ENCODE data around the gene NTHL1. TPM values are rescaled to one million over a fixed set of nuclear protein-coding genes. Genes with fewer than 3 reads are reported as not detected.

Gene NTHL1
- total RNA-seq, 1 experiment from 2014 or later: 33.9 TPM

GRCh38 chr16:2063861-2064260 lies 16.2 kb upstream of the NTHL1 start:
- Histone ChIP-seq H3K36me3 (peaks cover 74% of the 10 kb centered on the region), H3K9me3 (replicated peaks) (no peaks in the 10 kb centered on the region), H3K27ac (no peak overlapping the region), H3K4me3 (no peak overlapping the region), H3K4me1 (replicated peaks) (no peaks in the 10 kb centered on the region), H3K27me3 (replicated peaks) (no peaks in the 10 kb centered on the region)
- no peak for DNase-seq (ENCODE audit: low read depth in 1 of 2, low spot score in 2 of 2)

DNA sequence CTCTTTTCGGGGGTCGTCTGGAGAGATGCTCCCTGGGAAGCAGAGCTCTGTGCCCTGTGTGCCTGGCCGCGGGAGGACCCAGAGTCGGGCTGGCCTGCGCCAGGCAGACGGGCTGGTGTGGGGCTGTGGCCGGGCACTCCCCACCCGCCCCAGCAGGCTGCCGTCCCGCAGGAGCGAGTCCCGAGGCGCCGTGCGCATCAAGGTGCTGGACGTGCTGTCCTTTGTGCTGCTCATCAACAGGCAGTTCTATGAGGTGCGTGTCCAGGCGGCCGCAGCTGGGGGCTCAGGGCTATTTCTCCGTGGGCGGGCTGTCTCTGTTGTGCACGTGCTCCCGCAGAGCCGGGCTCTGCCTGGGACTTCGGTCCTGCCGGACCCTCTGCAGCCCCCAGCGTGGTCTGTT lies 15.2 kb upstream of the NTHL1 start:
- no peak for DNase-seq (ENCODE audit: low read depth in 1 of 2, low spot score in 2 of 2)
- Histone ChIP-seq H3K9me3 (replicated peaks) (no peaks in the 10 kb centered on the region), H3K4me1 (replicated peaks) (no peaks in the 10 kb centered on the region), H3K36me3 (peaks cover 72% of the 10 kb centered on the region), H3K27me3 (replicated peaks) (no peaks in the 10 kb centered on the region), H3K4me3 (no peak overlapping the region), H3K27ac (no peak overlapping the region)

GRCh38 chr16:2061526-2061925 lies 13.9 kb upstream of the NTHL1 start:
- peaks cover 75% of the 10 kb centered on the region for H3K36me3 ChIP-seq
- no peaks in the 10 kb centered on the region for H3K4me1 ChIP-seq (replicated peaks)
- no peaks in the 10 kb centered on the region for H3K27me3 ChIP-seq (replicated peaks)
- no peak overlapping the region for H3K27ac ChIP-seq
- no peak for DNase-seq (ENCODE audit: low read depth in 1 of 2, low spot score in 2 of 2)
- no peaks in the 10 kb centered on the region for H3K9me3 ChIP-seq (replicated peaks)
- no peak overlapping the region for H3K4me3 ChIP-seq

DNA sequence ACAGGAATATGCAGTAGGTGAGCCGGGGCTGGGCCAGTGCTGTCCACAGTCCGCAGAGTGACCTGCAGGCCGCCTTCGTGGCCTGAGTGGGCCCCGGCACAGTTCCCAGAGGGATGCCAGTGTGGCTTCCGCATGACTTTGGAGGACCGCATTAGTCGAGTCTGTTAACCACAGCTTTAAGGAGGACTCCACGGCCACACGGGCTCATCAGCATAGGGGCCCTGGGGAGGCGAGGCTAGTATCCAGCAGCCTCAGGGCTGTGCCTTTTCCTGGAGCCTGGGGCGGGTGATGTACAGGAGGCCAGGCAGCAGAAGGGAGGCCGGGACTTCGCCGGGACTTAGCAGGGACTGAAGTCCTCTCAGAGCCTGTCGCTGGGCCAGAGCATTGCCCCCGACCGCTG lies 13.4 kb upstream of the NTHL1 start:
- no peak overlapping the region for H3K4me3 ChIP-seq
- no peak overlapping the region for H3K27ac ChIP-seq
- H3K4me1 ChIP-seq (replicated peaks): no peaks in the 10 kb centered on the region
- H3K9me3 ChIP-seq (replicated peaks): no peaks in the 10 kb centered on the region
- no peak for DNase-seq (ENCODE audit: low read depth in 1 of 2, low spot score in 2 of 2)
- H3K36me3 ChIP-seq: peaks cover 72% of the 10 kb centered on the region
- H3K27me3 ChIP-seq (replicated peaks): no peaks in the 10 kb centered on the region

- no peak for DNase-seq (ENCODE audit: low read depth in 1 of 2, low spot score in 2 of 2)
- H3K9me3 ChIP-seq (replicated peaks): no peaks in the 10 kb centered on the region
- no peak overlapping the region for H3K27ac ChIP-seq
- H3K4me1 ChIP-seq (replicated peaks): no peaks in the 10 kb centered on the region
- H3K27me3 ChIP-seq (replicated peaks): no peaks in the 10 kb centered on the region
- peaks cover 67% of the 10 kb centered on the region for H3K36me3 ChIP-seq
- H3K4me3 ChIP-seq: no peak overlapping the region
Observed at GRCh38 chr16:2060346-2060745, 12.7 kb upstream of the NTHL1 start.

DNA sequence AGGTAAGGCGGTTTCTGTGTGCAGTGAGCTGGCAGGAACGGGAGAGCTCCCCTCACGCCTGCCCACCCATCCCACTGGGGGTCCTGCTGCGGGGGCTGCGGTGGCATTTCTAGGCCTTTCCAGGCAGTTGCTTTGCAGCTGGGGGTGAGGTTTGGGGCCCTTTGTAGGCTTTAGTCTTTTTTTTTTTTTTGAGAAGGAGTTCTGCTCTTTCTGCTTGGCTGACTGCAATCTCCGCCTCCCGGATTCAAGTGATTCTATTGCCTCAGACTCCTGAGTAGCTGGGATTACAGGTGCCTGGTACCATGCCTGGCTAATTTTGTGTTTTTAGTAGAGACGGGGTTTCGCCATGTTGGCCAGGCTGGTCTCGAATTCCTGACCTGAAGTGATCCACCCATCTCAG lies 11.2 kb upstream of the NTHL1 start:
- no peaks in the 10 kb centered on the region for H3K9me3 ChIP-seq (replicated peaks)
- H3K4me3 ChIP-seq: no peak overlapping the region
- peaks cover 73% of the 10 kb centered on the region for H3K36me3 ChIP-seq

GRCh38 chr16:2058420-2058819 lies 10.8 kb upstream of the NTHL1 start:
- no peaks in the 10 kb centered on the region for H3K27me3 ChIP-seq (replicated peaks)
- H3K27ac ChIP-seq: no peak overlapping the region
- peaks cover 73% of the 10 kb centered on the region for H3K36me3 ChIP-seq
- no peaks in the 10 kb centered on the region for H3K4me1 ChIP-seq (replicated peaks)
- H3K9me3 ChIP-seq (replicated peaks): no peaks in the 10 kb centered on the region
- H3K4me3 ChIP-seq: no peak overlapping the region
- DNase-seq (ENCODE audit: low read depth in 1 of 2, low spot score in 2 of 2): no peak

More for the DNA sequence above, 11.2 kb upstream of the NTHL1 start:
- no peaks in the 10 kb centered on the region for H3K27me3 ChIP-seq (replicated peaks)
- no peak overlapping the region for H3K27ac ChIP-seq
- DNase-seq (ENCODE audit: low read depth in 1 of 2, low spot score in 2 of 2): no peak
- H3K4me1 ChIP-seq (replicated peaks): no peaks in the 10 kb centered on the region

DNA sequence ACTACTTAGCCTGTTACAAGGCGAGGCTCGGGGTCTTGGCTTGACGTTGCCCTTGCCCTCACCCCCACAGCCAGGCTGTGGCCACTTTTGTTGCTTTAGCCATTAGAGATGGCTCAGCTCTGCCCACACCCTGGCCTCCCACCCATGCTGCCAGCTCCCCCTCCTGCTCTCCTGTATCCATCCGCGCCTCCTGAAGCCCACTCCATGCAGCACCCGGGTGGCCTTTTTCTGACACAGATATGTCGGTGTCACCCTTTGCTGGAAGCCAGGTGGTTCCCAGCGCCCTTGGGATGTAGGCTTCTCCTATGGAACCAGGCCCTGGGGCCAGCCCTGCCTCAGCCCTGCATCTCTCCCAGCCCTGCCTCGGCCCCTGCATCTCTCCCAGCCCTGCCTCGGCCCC lies 9.8 kb upstream of the NTHL1 start:
- Histone ChIP-seq H3K27me3 (replicated peaks) (no peaks in the 10 kb centered on the region), H3K36me3 (peaks cover 73% of the 10 kb centered on the region), H3K27ac (no peak overlapping the region), H3K4me1 (replicated peaks) (no peaks in the 10 kb centered on the region), H3K4me3 (no peak overlapping the region), H3K9me3 (replicated peaks) (no peaks in the 10 kb centered on the region)
- DNase-seq (ENCODE audit: low read depth in 1 of 2, low spot score in 2 of 2): no peak

DNA sequence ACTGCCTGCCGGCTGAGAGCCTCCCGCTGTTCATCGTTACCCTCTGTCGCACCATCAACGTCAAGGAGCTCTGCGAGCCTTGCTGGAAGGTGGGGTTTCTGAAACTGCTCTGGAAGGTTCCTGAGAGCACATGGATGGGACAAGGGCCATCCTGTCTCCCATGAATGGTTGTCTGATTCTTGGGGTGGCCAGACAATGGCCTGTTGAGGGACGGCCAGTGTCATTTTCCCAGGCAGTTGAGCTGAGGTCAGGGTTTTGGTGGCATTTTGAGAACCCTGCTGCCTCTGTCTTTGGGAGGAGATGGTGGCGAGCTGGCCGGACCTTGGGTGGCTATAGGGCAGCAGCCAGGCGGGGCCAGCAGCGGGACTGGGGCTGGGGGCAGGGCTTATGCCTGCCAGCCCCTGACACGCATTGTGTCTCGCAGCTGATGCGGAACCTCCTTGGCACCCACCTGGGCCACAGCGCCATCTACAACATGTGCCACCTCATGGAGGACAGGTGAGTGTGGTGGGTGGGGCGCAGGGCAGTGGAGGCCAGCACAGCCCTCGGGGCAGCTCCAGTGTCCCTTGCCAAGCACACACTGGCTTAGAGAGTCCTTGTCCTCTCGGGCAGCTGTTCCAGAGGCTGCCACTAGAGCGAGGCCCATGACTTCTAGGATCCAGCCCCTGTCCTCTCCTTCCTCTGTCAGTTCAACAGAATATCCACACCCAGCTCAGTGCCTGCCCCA lies 9.2 kb upstream of the NTHL1 start:
- Histone ChIP-seq H3K36me3 (peaks cover 73% of the 10 kb centered on the region), H3K4me1 (replicated peaks) (no peaks in the 10 kb centered on the region), H3K27me3 (replicated peaks) (no peaks in the 10 kb centered on the region), H3K27ac (no peak overlapping the region), H3K9me3 (replicated peaks) (no peaks in the 10 kb centered on the region), H3K4me3 (no peak overlapping the region)
- DNase-seq (ENCODE audit: low read depth in 1 of 2, low spot score in 2 of 2): no peak

GRCh38 chr16:2056077-2056476 lies 8.4 kb upstream of the NTHL1 start:
- Histone ChIP-seq H3K4me1 (replicated peaks) (no peaks in the 10 kb centered on the region), H3K27ac (no peak overlapping the region), H3K36me3 (peaks cover 74% of the 10 kb centered on the region), H3K27me3 (replicated peaks) (no peaks in the 10 kb centered on the region), H3K9me3 (replicated peaks) (no peaks in the 10 kb centered on the region), H3K4me3 (no peak overlapping the region)
- DNase-seq (ENCODE audit: low read depth in 1 of 2, low spot score in 2 of 2): no peak

DNA sequence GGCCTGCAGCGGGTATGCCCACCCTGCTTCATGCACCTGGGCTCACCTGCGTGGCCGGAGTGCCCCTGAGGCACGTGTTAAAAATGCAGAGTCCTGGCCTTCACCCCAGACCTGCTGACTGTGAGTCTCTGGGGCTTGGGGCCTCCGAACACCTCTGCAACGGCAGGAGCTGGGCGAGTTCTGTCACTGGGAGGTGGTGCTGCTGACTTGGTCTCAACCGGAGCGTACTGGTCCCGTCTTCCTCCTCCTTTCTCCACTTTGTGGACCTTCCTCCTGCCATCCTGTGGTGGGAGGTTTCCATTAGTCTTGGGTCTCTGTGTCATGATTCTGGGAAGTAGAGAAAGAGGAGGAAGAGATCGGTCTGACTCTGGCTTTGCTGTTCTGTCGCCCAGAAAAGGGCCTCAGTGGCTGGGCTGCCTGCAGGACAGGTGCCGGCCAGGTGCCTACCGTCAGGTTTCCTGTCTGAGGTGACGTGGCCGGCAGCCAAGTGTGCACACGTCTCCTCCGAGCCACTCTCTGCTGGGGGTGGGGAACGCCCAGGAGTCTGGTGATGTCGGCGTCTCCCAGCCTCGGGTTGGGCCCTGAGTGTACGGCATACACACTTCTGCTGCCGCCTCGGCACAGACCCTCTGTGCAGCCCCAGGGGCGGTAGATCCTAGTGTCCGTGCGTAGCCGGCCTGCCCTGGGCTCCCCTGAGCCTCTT lies 7.1 kb upstream of the NTHL1 start:
- peaks cover 70% of the 10 kb centered on the region for H3K36me3 ChIP-seq

GRCh38 chr16:2053897-2054296 lies 6.3 kb upstream of the NTHL1 start:
- Histone ChIP-seq H3K36me3 (peaks cover 75% of the 10 kb centered on the region), H3K27me3 (replicated peaks) (no peaks in the 10 kb centered on the region), H3K9me3 (replicated peaks) (no peaks in the 10 kb centered on the region), H3K4me1 (replicated peaks) (peaks cover 2% of the 10 kb centered on the region; the same call in 1 of the 2 replicates), H3K4me3 (no peak overlapping the region), H3K27ac (no peak overlapping the region)
- DNase-seq (ENCODE audit: low read depth in 1 of 2, low spot score in 2 of 2): no peak

More for the DNA sequence above, 7.1 kb upstream of the NTHL1 start:
- no peaks in the 10 kb centered on the region for H3K9me3 ChIP-seq (replicated peaks)
- H3K4me1 ChIP-seq (replicated peaks): no peaks in the 10 kb centered on the region
- H3K4me3 ChIP-seq: no peak overlapping the region
- no peak overlapping the region for H3K27ac ChIP-seq
- no peak for DNase-seq (ENCODE audit: low read depth in 1 of 2, low spot score in 2 of 2)
- no peaks in the 10 kb centered on the region for H3K27me3 ChIP-seq (replicated peaks)

- Histone ChIP-seq H3K4me3 (no peak overlapping the region), H3K27me3 (replicated peaks) (no peaks in the 10 kb centered on the region), H3K4me1 (replicated peaks) (peaks cover 8% of the 10 kb centered on the region), H3K27ac (no peak overlapping the region), H3K9me3 (replicated peaks) (no peaks in the 10 kb centered on the region), H3K36me3 (peaks cover 70% of the 10 kb centered on the region)
- no peak for DNase-seq (ENCODE audit: low read depth in 1 of 2, low spot score in 2 of 2)
Observed at GRCh38 chr16:2053211-2053610, 5.6 kb upstream of the NTHL1 start.

DNA sequence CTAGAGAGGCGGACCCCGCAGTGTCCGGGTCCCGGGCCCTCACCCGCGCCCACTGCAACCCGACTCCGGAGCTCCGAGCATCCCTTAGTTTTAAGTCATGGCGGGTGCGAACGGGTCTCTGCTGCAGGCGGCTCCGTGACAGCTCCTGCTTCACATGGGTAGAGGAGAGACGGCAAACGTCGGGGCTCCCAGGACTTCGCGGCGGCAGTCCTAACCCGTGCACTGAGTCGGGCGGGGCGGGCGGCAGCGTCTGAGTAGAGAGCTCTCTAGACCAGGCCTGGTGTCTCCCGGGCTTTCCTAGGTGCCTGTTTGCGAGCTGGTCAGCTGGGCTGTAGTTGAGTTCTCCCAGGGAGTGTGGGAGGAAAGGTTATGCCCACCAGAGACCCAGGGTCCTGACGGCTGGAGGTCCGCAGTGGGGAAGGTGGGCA lies 496 bp upstream of the NTHL1 start:
- Histone ChIP-seq H3K4me3 (peak overlapping the region; percentile 92), H3K9me3 (replicated peaks) (no peaks in the 10 kb centered on the region), H3K36me3 (peaks cover 46% of the 10 kb centered on the region), H3K4me1 (replicated peaks) (peaks cover 25% of the 10 kb centered on the region), H3K27me3 (replicated peaks) (no peaks in the 10 kb centered on the region), H3K27ac (no peak overlapping the region)
- peak in 1 of 2 experiments; percentile 8 for DNase-seq (ENCODE audit: low read depth in 1 of 2, low spot score in 2 of 2)

Measured in SJSA1 (cell line).